CD4-positive, alpha-beta T cell treated with Interferon alpha-2 for 1 hour (primary cell): ENCODE data around the gene METTL2B.

Experiments used
- DNase-seq, 2 donors: peaks; one replicate each; pipeline ENCODE4 v3.0.0-alpha.2; 2020 to 2022

The METTL2B gene

DNA sequence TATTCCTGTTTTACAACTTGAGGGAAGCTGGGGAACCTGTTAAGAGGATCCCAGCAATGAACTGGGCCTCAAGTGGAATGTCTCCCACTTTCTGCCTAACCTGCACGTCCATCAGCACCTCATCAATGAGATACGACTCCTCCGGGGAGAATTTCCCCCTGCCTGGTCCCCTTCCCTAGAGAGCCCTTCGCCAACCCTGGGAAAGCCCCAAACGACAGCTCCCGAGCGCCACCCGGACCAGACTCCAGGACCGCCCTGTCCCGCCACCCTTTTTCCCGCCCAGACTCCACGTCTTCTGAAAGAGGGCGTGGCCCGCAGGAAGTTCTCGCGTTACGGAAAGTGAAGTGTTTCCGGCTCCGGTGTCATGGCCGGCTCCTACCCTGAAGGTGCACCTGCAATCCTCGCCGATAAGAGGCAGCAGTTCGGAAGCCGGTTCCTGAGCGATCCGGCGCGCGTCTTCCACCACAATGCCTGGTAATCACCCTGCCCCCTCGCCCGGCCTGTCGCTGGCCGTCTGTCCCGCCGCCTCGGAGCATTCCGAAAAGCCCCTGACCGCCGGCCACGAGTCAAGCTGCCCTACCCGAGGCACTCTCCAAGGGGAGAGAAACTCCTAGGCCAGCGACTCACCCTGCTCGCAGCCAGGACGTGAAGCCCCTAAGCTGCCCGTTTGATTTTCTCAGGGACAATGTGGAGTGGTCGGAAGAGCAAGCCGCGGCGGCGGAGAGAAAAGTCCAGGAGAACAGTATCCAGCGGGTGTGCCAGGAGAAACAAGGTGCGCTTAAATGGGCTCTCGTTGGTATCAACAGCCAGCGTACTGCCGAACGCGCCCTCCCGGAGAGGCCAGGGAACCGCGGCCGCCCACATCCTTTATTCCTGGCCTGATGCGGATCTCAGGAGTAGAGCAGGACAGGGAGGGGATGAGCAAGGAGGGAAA, at the start of gene METTL2B:
Gene METTL2B (plus strand): TSS at position 347 of the 934 bp plus-strand sequence. CDS start 18 bp downstream, at position 365.
- DNase-seq, result peak; percentile 88 to 93

DNA sequence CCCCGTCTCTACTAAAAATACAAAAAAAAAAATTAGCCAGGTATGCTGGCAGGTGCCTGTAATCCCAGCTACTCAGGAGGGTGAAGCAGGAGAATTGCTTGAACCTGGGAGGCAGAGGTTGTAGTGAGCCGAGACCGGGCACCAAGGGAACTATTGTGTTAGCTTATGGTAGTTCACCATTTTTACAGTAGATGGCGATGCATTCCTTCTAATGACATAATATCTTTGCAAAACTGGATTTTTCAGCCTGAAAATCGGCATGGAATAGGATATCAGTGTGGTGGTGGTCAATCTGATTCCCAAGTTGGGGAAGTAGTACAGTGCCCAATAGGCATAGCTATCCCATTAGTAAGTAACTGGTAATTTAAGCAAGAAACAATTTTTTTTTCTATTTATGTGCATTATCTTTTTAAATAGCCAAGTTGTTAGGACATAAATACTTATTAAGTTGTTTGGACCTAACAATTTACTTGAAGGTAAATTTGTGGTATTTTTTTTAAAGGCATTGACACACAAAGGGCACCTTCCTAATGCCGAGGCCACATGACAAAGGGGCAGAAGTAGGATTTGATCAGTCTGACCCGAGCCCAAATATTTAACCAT, 49.2 kb upstream of the METTL2B start:
- peak in 1 of 2 donors; percentile 70 for DNase-seq

DNA sequence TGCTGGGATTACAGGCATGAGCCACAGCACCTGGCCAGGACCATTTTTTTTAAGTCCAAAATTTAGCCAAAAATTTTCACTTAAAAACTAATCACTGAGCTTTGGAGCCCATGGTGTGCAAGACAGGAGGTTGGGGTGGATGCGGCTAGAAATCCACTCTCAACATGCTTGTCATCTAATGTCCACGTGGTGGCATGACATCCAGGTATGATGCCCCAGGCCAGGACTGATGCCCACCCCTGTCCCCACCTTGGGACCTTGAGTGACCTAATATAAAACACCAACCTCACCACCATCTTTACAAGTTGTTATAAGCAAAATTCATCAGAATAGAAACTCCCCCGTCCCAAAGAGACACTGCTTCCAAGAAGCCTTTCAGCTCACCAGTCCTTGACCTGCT, 46.3 kb upstream of the METTL2B start:
- no peak for DNase-seq

GRCh38 chr7:128431221-128431620, 45.3 kb upstream of the METTL2B start:
- no peak for DNase-seq

DNA sequence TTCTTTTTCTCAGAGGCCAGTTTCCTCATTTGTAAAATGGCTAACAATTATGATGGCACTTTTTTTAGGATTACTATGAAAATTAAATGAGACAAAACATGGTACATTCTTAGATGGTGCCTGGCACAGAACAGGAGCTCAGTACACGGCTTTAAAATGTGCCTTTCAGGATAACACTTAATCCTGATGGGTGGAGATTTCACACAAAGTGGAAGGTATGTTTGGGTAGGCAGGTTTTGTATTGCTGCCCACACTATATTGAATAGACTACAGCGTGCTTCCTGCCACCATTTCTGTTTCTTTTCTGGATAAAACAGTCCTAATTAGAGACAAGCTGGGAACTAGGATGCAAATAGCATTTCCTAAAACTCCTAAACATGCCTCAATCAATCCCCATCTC, 44.8 kb upstream of the METTL2B start:
- no peak for DNase-seq

- no peak for DNase-seq
These were observed 41.9 kb upstream of the METTL2B start for GRCh38 chr7:128434413-128435326.

DNA sequence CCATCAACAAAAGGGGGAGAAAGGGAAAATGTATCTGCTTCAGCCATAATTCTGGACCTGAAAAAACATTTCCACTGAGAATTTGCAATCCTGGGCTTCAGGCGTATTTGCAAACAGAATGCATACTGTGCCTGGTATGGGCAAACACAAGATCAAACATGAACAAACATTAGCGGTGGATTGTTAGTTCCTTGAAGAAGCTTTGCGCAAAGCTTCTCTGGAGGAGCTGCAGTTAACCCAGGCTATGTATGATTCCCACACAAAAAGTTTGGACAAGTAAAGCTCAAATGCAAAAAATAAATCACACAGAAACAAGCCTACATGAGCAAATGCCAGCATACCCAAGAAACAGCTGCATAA, 41.2 kb upstream of the METTL2B start:
- no peak for DNase-seq

GRCh38 chr7:128437426-128438332, 38.9 kb upstream of the METTL2B start:
- no peak for DNase-seq

GRCh38 chr7:128442356-128442755, 34.2 kb upstream of the METTL2B start:
- DNase-seq, result no peak

- no peak for DNase-seq
These were observed 32.5 kb upstream of the METTL2B start for GRCh38 chr7:128443831-128444600.

DNA sequence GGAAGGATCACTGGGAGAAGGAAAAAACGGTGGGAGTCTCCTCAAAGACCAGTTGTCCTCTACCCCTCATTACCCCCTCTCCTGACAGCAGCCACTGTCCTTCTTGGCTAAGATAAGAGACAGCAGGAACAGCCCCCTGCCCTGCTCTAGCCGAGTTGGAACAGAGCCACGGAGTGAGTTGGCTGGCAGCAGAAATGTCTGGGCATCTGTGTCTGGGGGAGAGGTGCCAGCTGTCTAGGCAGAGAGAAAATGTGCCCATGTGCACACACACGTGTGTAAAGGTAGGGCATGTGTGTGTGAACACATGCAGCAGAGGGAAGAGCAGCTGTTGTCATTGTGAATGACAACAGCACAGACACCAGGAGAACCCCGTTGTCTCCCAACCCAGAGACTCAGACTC, 30.2 kb upstream of the METTL2B start:
- no peak for DNase-seq

- DNase-seq, result no peak
These were observed 28.5 kb upstream of the METTL2B start for GRCh38 chr7:128447941-128448564.

DNA sequence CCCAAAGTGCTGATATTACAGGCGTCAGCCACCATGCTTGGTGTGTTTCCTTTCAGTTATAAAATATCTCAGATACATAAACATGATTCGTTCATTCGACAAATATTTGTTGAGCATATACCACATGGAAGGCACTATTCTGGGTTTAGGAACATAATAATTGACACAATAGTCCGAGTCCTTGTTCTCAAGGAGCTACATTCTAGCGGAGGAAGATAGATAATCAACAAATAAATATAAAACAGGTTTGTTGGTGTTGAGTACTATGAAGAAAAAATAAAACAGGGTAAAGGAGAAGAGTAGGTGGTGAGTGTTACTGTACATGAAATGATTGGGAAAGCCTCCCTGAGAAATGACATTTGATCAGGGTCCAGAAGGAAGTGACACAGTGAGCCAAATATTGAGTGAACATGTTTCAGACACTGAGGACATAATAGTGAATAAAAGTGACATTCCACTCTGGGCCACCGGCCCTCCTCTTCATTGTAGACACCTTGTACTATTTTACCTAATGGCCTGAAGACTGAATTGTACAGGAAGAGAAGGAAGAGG, 27.7 kb upstream of the METTL2B start:
- DNase-seq, result no peak

GRCh38 chr7:128450409-128450808, 26.1 kb upstream of the METTL2B start:
- no peak for DNase-seq

- DNase-seq, result no peak
These were observed 25.6 kb upstream of the METTL2B start for GRCh38 chr7:128450913-128451312.

DNA sequence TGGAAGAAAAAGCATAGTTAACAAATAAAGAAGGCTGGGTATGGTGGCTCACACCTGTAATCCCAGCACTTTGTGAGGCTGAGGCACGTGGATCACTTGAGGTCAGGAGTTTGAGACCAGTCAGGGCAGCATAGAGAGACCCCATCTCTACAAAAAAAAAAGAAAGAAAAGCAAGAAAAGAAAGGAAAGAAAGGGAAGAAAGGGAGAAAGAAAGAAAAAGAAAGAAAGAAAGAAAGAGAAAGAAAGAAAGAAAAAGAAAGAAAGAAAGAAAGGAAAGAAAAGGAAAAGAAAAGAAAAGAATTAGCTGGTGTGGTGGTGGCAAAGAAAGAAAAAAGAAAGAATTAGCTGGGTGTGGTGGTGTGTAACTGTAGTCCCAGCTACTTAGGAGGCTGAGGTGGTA, 24.0 kb upstream of the METTL2B start:
- no peak for DNase-seq

- DNase-seq, result no peak
These were observed 22.4 kb upstream of the METTL2B start for GRCh38 chr7:128453836-128454804.

GRCh38 chr7:128454808-128455542, 21.6 kb upstream of the METTL2B start:
- peak in 1 of 2 donors; percentile 6 for DNase-seq
